ENCODE data around the gene RESP18. TPM values are rescaled to one million over a fixed set of nuclear protein-coding genes. Genes with fewer than 3 reads are reported as not detected.

RESP18 gene
- total RNA-seq, 4 donors from 2014 or later, result not detected

- Histone ChIP-seq H3K36me3 (no peaks in the 10 kb centered on the region), H3K27me3 (peaks cover 0 to 81% (median 22%) of the 10 kb centered on the region in 4 donors), H3K27ac (replicated peaks in 1 of 4) (no peak overlapping the region), H3K4me3 (no peak overlapping the region), H3K9me3 (no peaks in the 10 kb centered on the region), H3K4me1 (peaks cover 11 to 14% (median 11%) of the 10 kb centered on the region in 4 donors)
- 86% methylated on average over 1 of the region's 1 CpG for WGBS
- no peak for DNase-seq (ENCODE audit: extremely low spot score)
- intact Hi-C loops (cut with DNase I), result no loop called here
- no peak for TF ChIP-seq POLR2AphosphoS5 (IDR thresholded peaks at IDR 0.05)
- TF ChIP-seq CTCF (IDR thresholded peaks at IDR 0.05), result no peak
- no peak for TF ChIP-seq POLR2A (IDR thresholded peaks at IDR 0.05; ENCODE audit: low read depth)
- no peak for TF ChIP-seq EP300 (IDR thresholded peaks at IDR 0.05)
Measured at GRCh38 chr2:219356834-219357233, 24.3 kb upstream of the RESP18 start.

- 83% methylated on average over 3 of the region's 4 CpGs for WGBS
- H3K27ac ChIP-seq (replicated peaks in 1 of 4), result no peak overlapping the region
- no peak for DNase-seq (ENCODE audit: extremely low spot score)
- intact Hi-C loops (cut with DNase I), result no loop called here
- H3K36me3 ChIP-seq, result no peaks in the 10 kb centered on the region
- peaks cover 0 to 96% (median 19%) of the 10 kb centered on the region in 4 donors for H3K27me3 ChIP-seq
- H3K4me1 ChIP-seq, result peaks cover 11 to 14% (median 11%) of the 10 kb centered on the region in 4 donors
- no peak overlapping the region for H3K4me3 ChIP-seq
- no peaks in the 10 kb centered on the region for H3K9me3 ChIP-seq
- TF ChIP-seq CTCF (IDR thresholded peaks at IDR 0.05), result no peak
- TF ChIP-seq EP300 (IDR thresholded peaks at IDR 0.05), result no peak
- TF ChIP-seq POLR2A (IDR thresholded peaks at IDR 0.05; ENCODE audit: low read depth), result no peak
- TF ChIP-seq POLR2AphosphoS5 (IDR thresholded peaks at IDR 0.05), result no peak
Measured at GRCh38 chr2:219354582-219354981, 22.0 kb upstream of the RESP18 start.

- Histone ChIP-seq H3K4me3 (no peak overlapping the region), H3K9me3 (no peaks in the 10 kb centered on the region), H3K27me3 (peaks cover 0 to 94% (median 10%) of the 10 kb centered on the region in 4 donors), H3K4me1 (peaks cover 2 to 5% (median 4%) of the 10 kb centered on the region in 4 donors), H3K36me3 (no peaks in the 10 kb centered on the region), H3K27ac (replicated peaks in 1 of 4) (no peak overlapping the region)
- intact Hi-C loops (cut with DNase I), result no loop called here
- DNase-seq (ENCODE audit: extremely low spot score), result no peak
- no peak for TF ChIP-seq CTCF (IDR thresholded peaks at IDR 0.05)
- TF ChIP-seq POLR2AphosphoS5 (IDR thresholded peaks at IDR 0.05), result no peak
- TF ChIP-seq EP300 (IDR thresholded peaks at IDR 0.05), result no peak
- no peak for TF ChIP-seq POLR2A (IDR thresholded peaks at IDR 0.05; ENCODE audit: low read depth)
- 93% methylated on average over 2 of the region's 5 CpGs for WGBS
Measured at GRCh38 chr2:219353129-219353528, 20.6 kb upstream of the RESP18 start.

- DNase-seq (ENCODE audit: extremely low spot score), result no peak
- Histone ChIP-seq H3K9me3 (no peaks in the 10 kb centered on the region), H3K36me3 (no peaks in the 10 kb centered on the region), H3K4me1 (no peaks in the 10 kb centered on the region), H3K4me3 (no peak overlapping the region), H3K27ac (replicated peaks in 1 of 4) (no peak overlapping the region), H3K27me3 (peaks cover 0 to 93% (median 6%) of the 10 kb centered on the region in 4 donors)
- 21% methylated on average over 5 of the region's 5 CpGs for WGBS
- TF ChIP-seq CTCF (IDR thresholded peaks at IDR 0.05) (peak; percentile 19 to 46 (median 21)), POLR2AphosphoS5 (IDR thresholded peaks at IDR 0.05) (no peak), POLR2A (IDR thresholded peaks at IDR 0.05; ENCODE audit: low read depth) (no peak), EP300 (IDR thresholded peaks at IDR 0.05) (no peak)
- intact Hi-C loops (cut with DNase I), result no loop called here
Measured at GRCh38 chr2:219352448-219353023, 20.0 kb upstream of the RESP18 start.

All from esophagus muscularis mucosa (tissue), 4 donors.